RWPE1 (cell line): ENCODE data around the gene CAMKV.

Source experiments
- CTCF ChIA-PET: fragments of 350-600 bp; sonication (Branson Sonifier 250); formaldehyde crosslinking; extraction: SDS; loops from one replicate; lab custom pipeline; 2021; lab: Yijun Ruan, JAX
- POLR2A ChIA-PET: fragments of 400-600 bp; formaldehyde crosslinking; extraction: SDS; loops from one replicate; lab custom pipeline; 2020; ENCODE audit warnings: antibody characterized with exemption; ENCODE audit not compliant: low non-redundant PET; lab: Yijun Ruan, JAX
- DNase-seq: peaks from one replicate; pipeline ENCODE4 v3.0.0; 2012; ENCODE audit warnings: low spot score
- H3K27ac ChIP-seq: fragments of 450-650 bp; 2 replicates; pipeline ENCODE4 v1.5.1; 2017
- TF ChIP-seq, protein P1 (sequence below): fragments of 450-650 bp; conservative IDR thresholded peaks from 2 replicates; pipeline ENCODE4 v1.5.1; 2017; ENCODE audit warnings: low read depth, mild to moderate bottlenecking

CAMKV gene

DNA sequence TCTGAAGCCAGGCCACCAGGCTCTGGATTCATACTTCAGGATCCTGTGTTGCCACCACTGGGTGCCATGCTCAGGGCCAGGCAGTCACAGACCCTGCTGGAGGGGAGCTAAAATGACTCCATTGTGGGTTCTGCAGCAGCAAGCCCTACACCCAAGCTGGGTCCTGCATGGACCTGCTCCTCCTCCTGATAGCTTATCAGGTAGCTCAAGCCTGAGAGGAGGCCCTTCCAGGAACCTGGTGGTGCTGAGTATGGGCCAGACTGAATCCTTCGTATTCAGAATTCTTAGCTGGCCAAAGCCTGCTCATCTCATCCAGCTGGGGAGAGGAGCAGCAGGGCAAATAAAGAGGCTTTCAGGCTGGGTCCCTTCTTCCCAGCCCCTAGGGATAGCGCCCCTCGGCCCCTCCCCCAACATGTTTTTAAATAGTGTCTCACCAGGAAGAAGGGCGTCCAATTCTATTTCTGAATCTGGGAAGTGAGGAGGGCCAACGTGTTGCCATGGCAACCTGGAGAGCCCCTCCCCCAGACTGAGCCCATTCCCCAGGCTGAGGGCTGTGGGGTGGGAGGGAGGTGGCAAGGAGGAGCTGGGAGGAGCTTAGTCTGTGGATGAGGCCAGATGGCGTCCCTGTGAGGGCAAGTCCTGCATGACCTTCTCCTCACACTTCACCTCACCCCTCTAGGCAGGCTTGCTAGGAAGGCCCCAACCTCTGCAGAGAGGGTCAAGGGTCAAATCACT is 11.0 kb upstream of the CAMKV start:
- TF ChIP-seq, protein P1, sequence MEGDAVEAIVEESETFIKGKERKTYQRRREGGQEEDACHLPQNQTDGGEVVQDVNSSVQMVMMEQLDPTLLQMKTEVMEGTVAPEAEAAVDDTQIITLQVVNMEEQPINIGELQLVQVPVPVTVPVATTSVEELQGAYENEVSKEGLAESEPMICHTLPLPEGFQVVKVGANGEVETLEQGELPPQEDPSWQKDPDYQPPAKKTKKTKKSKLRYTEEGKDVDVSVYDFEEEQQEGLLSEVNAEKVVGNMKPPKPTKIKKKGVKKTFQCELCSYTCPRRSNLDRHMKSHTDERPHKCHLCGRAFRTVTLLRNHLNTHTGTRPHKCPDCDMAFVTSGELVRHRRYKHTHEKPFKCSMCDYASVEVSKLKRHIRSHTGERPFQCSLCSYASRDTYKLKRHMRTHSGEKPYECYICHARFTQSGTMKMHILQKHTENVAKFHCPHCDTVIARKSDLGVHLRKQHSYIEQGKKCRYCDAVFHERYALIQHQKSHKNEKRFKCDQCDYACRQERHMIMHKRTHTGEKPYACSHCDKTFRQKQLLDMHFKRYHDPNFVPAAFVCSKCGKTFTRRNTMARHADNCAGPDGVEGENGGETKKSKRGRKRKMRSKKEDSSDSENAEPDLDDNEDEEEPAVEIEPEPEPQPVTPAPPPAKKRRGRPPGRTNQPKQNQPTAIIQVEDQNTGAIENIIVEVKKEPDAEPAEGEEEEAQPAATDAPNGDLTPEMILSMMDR, result no peak
- no peak overlapping the region for H3K27ac ChIP-seq
- ChIA-PET POLR2A (interaction anchor here (0.6 kb wide), 1 partner anchor 107 kb away, joined by 7 read pairs; no protein-coding TSS in a partner anchor), CTCF (interaction anchor here (1.1 kb wide), 1 partner anchor 42 kb away, joined by 3 read pairs; no protein-coding TSS in a partner anchor)
- DNase-seq, result no peak

DNA sequence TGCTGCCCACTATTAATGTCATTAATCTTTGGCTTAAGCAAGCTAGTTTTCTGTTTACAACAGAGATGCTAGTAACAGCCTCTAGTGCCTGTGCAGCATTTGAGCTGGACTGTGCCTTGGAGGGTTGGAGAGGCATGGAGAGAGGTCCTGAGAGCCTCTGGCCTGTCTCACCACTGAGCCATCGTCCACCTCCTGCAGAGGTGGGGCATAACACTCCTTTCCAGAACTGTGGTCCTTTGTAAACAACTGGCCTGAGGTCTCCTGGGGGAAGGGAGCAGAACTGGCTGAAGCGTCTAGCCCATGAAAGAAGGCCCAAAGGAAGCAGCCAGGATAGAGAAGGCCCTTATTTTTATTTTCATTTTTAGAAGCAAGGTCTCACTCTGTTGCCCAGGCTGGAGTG is 10.0 kb upstream of the CAMKV start:
- no peak for DNase-seq
- no peak overlapping the region for H3K27ac ChIP-seq
- POLR2A ChIA-PET, result no interaction called here
- CTCF ChIA-PET, result interaction anchor here (0.6 kb wide), 1 partner anchor 21 kb away, joined by 3 read pairs; no protein-coding TSS in a partner anchor
- TF ChIP-seq, protein P1, result no peak

DNA sequence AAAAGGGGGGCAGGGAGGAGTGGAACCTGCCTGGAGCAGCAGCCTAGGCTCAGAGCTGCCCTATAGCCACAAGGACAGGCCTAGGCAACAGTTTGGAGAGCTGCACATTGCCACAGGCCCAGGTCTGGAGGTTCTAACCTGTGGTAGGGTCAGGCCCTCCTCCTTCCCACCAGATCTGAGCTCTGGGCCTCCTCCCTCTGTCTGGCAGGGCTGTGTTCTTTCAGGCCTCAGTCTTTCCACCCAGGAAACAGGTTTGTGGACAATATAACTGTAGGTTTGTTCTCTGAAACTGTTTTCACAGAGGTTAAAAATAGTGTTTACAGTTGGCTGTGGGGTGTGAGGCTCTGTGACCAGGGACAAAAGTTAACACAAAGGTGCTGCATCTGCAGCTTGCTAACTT is 9.0 kb upstream of the CAMKV start:
- CTCF ChIA-PET, result no interaction called here
- no peak for DNase-seq
- H3K27ac ChIP-seq, result no peak overlapping the region
- TF ChIP-seq, protein P1, result no peak
- POLR2A ChIA-PET, result no interaction called here

DNA sequence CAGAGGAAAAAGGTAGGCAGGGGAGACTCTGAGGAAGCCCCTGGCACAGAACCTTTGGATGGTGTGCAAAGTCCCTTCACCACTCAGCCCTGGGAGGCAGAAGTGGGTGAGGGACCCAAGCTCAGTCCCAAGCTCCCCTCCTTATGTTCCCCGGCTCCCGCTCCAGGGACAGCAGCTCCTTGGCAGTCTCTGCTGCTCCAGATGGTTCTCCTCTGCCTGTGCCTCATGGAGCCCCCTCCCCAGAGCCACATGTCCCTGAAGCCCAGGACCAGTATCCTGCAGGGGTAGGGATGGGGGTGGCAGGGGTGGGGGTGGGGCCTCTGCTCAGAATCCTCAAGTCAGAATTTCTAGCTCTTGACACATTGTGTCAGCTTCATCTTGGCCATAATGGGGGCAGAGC is 8.0 kb upstream of the CAMKV start:
- ChIA-PET CTCF (no interaction called here), POLR2A (no interaction called here)
- DNase-seq, result no peak
- no peak overlapping the region; the same call in 1 of the 2 replicates for H3K27ac ChIP-seq
- TF ChIP-seq, protein P1, result no peak

DNA sequence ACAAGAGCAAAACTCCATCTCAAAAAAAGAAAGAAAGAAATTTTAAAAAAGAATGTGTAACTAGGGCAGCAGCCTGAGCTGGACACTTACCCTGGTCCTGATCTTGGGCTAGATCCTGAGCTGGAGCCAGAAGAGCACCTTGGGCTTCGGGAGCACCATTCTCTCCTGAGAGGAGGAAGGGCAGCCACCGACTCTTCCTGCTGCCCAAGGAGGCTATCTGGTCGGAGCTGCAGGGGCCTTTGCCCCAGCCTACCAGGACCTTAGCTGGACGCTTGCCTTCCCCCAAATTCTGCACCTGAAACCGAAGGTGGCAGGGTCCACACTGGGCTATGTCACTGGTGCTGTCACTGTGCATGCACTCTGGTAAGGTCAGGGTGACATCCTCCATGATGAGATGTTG is 6.9 kb upstream of the CAMKV start:
- CTCF ChIA-PET, result no interaction called here

DNA sequence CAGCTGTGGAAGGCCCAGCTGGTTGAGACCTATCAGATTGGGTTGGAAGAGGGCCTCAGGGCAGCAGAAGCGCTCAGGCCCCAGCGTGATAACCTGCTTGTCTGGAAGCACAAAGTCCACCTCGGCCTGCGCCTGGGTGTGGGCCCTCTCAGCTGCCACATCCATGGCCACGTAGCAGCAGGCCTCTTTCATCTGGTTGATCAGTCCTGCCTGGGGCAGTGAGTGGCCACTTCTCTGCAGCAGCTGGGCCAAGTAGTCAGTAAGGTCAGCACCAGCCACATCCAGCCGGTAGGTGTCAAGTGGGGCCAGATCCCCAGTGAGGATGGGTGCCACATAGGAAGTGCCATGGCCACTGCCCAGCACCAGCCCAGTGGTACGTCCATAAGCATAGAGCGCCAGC is 3.9 kb upstream of the CAMKV start:
- no peak for DNase-seq
- ChIA-PET POLR2A (no interaction called here), CTCF (no interaction called here)
- H3K27ac ChIP-seq, result no peak overlapping the region
- TF ChIP-seq, protein P1, result no peak

More for the DNA sequence above, 6.9 kb upstream of the CAMKV start:
- no peak overlapping the region for H3K27ac ChIP-seq
- TF ChIP-seq, protein P1, result no peak
- POLR2A ChIA-PET, result no interaction called here
- no peak for DNase-seq
